A673 (cell line): ENCODE data around the gene SLC25A11. TPM values are rescaled to one million over a fixed set of nuclear protein-coding genes. Genes with fewer than 3 reads are reported as not detected.
"Not testable (repeated sequence)": the region's sequence is repeated elsewhere in the genome, so short reads cannot be mapped to it uniquely, and the experiment has no call there.

Source experiments
- BruUV-seq: library from RNA; stranded (reverse); fragments of 400-500 nt; replicated peaks from 2 replicates; lab custom pipeline; 2021; lab: Mats Ljungman, UMichigan
- CTCF ChIA-PET: fragments of 300-600 bp; sonication (Branson Sonifier 250); formaldehyde crosslinking; loops from one replicate; lab custom pipeline; 2022; ENCODE audit warnings: antibody characterized with exemption; lab: Charles Lee
- POLR2A ChIA-PET: fragments of 300-600 bp; sonication (Branson Sonifier 250); formaldehyde crosslinking; loops from one replicate; lab custom pipeline; 2022; ENCODE audit warnings: antibody characterized with exemption; ENCODE audit not compliant: low non-redundant PET; lab: Charles Lee
- DNase-seq: peaks from one replicate; pipeline ENCODE4 v3.0.0-alpha.2; 2015; ENCODE audit warnings: low spot score
- H3K27ac ChIP-seq: fragments of 200-600 bp; sonication (generic); 2 replicates; pipeline ENCODE4 v1.5.1; 2016; ENCODE audit warnings: mixed run types, low read depth, mild to moderate bottlenecking, mixed read lengths, antibody characterized with exemption, low read length; ENCODE audit not compliant: poor library complexity, severe bottlenecking
- H3K27me3 ChIP-seq: fragments of 200-600 bp; sonication (generic); replicated peaks from 2 replicates; pipeline ENCODE4 v1.6.1; 2017; ENCODE audit warnings: mixed run types, low read depth, mild to moderate bottlenecking, mixed read lengths, antibody characterized with exemption, low read length; ENCODE audit not compliant: insufficient read depth, poor library complexity
- H3K36me3 ChIP-seq: fragments of 200-600 bp; sonication (generic); 2 replicates; pipeline ENCODE4 v1.6.1; 2016; ENCODE audit warnings: mixed run types, mild to moderate bottlenecking, mixed read lengths, antibody characterized with exemption, low read length; ENCODE audit not compliant: insufficient read depth, poor library complexity, severe bottlenecking
- H3K4me1 ChIP-seq: fragments of 200-600 bp; sonication (generic); 2 replicates; pipeline ENCODE4 v1.6.1; 2017; ENCODE audit warnings: mixed run types, mild to moderate bottlenecking, mixed read lengths, antibody characterized with exemption, low read length; ENCODE audit not compliant: insufficient read depth, poor library complexity, severe bottlenecking
- H3K4me3 ChIP-seq: fragments of 200-600 bp; sonication (generic); 2 replicates; pipeline ENCODE4 v1.5.1; 2016; ENCODE audit warnings: low read depth, mixed run types, mild to moderate bottlenecking, mixed read lengths, low read length; ENCODE audit not compliant: poor library complexity, severe bottlenecking
- H3K9me3 ChIP-seq: fragments of 200-600 bp; sonication (generic); 2 replicates; pipeline ENCODE4 v1.6.1; 2016; ENCODE audit warnings: mixed run types, low read depth, mild to moderate bottlenecking, mixed read lengths, antibody characterized with exemption, low read length; ENCODE audit not compliant: poor library complexity, severe bottlenecking
- CTCF ChIP-seq: fragments of 300-800, 200-600 bp; sonication (generic); conservative IDR thresholded peaks from 2 replicates; pipeline ENCODE4 v1.5.1; 2017; ENCODE audit warnings: low read depth, mild to moderate bottlenecking, antibody characterized with exemption, low read length, moderate library complexity, mixed read lengths
- EZH2 ChIP-seq: fragments of 200-600 bp; sonication (generic); IDR thresholded peaks from 2 replicates; pipeline ENCODE4 v1.6.1; 2017; ENCODE audit warnings: borderline replicate concordance, low read depth, mild to moderate bottlenecking, mixed read lengths, antibody characterized with exemption, low read length; ENCODE audit not compliant: poor library complexity, severe bottlenecking
- intact Hi-C: fragments of 100-400 bp; cut with micrococcal nuclease; formaldehyde crosslinking; loops from one replicate; pipeline ENCODE4 v1.10.0; 2022; ENCODE audit not compliant: unreplicated experiment
- total RNA-seq: library from RNA; stranded (reverse); gene quantifications from 2 replicates; pipeline ENCODE4 v1.2.3, GENCODE V29; 2021

The SLC25A11 gene
- total RNA-seq, 1 experiment from 2014 or later: 113 TPM

- Histone ChIP-seq H3K4me1 (no peaks in the 10 kb centered on the region), H3K9me3 (no peaks in the 10 kb centered on the region), H3K27ac (no peak overlapping the region), H3K27me3 (no peaks in the 10 kb centered on the region), H3K4me3 (no peak overlapping the region), H3K36me3 (no peaks in the 10 kb centered on the region)
- DNase-seq: no peak
- CTCF ChIA-PET: no interaction called here
- TF ChIP-seq CTCF (no peak), EZH2 (no peak)
- no TSS peak for BruUV-seq
- intact Hi-C loops: no loop called here
- POLR2A ChIA-PET: no interaction called here
Measured at GRCh38 chr17:4921320-4921719, 18.5 kb downstream of the SLC25A11 start.

- no peak for DNase-seq
- no peak for TF ChIP-seq EZH2
- H3K36me3 ChIP-seq: no peaks in the 10 kb centered on the region
- no peaks in the 10 kb centered on the region for H3K27me3 ChIP-seq
- no peak overlapping the region for H3K4me3 ChIP-seq
- ChIA-PET POLR2A (no interaction called here), CTCF (no interaction called here)
- no TSS peak for BruUV-seq
- H3K9me3 ChIP-seq: no peaks in the 10 kb centered on the region
- H3K27ac ChIP-seq: no peak overlapping the region
- intact Hi-C loops: no loop called here
- no peaks in the 10 kb centered on the region for H3K4me1 ChIP-seq
Measured at GRCh38 chr17:4920351-4921048, 19.3 kb downstream of the SLC25A11 start.

- Histone ChIP-seq H3K4me3 (no peak overlapping the region), H3K9me3 (no peaks in the 10 kb centered on the region), H3K27me3 (no peaks in the 10 kb centered on the region), H3K27ac (no peak overlapping the region), H3K36me3 (no peaks in the 10 kb centered on the region), H3K4me1 (no peaks in the 10 kb centered on the region)
- DNase-seq: no peak
- intact Hi-C loops: no loop called here
- BruUV-seq: no TSS peak
- ChIA-PET POLR2A (no interaction called here), CTCF (no interaction called here)
- TF ChIP-seq EZH2 (no peak), CTCF (no peak)
Measured at GRCh38 chr17:4919511-4920047, 20.3 kb downstream of the SLC25A11 start.

GRCh38 chr17:4914551-4914950 lies 25.3 kb downstream of the SLC25A11 start:
- intact Hi-C loops, CTCF ChIA-PET, H3K27ac ChIP-seq, BruUV-seq, H3K9me3 ChIP-seq, H3K4me3 ChIP-seq, H3K27me3 ChIP-seq, DNase-seq, POLR2A ChIA-PET, H3K4me1 ChIP-seq, H3K36me3 ChIP-seq: not testable (repeated sequence)
